WERI-Rb-1 (cell line): ENCODE measurements around the gene ADGRV1.
"Not testable (repeated sequence)": the region's sequence is repeated elsewhere in the genome, so short reads cannot be mapped to it uniquely, and the experiment has no call there.

Experiments
- DNase-seq: peaks from one replicate; pipeline ENCODE4 v3.0.0-alpha.2; 2020
- H3K27ac ChIP-seq: fragments of 250-450 bp; sonication (Bioruptor Pico); 2 replicates; pipeline ENCODE4 v1.5.1; 2020; ENCODE audit warnings: mild to moderate bottlenecking, moderate library complexity
- H3K27me3 ChIP-seq: fragments of 250-450 bp; sonication (Bioruptor Pico); 2 replicates; pipeline ENCODE4 v1.5.1; 2021; ENCODE audit warnings: mild to moderate bottlenecking, low read depth, moderate library complexity; ENCODE audit not compliant: insufficient read depth, severe bottlenecking
- H3K36me3 ChIP-seq: fragments of 250-450 bp; sonication (Bioruptor Pico); 2 replicates; pipeline ENCODE4 v1.5.1; 2020; ENCODE audit warnings: mild to moderate bottlenecking, moderate library complexity
- H3K4me3 ChIP-seq: 2 replicates; pipeline ENCODE4 v1.5.1; 2011; ENCODE audit warnings: low read depth, mild to moderate bottlenecking, control low read depth, low read length
- H3K9me3 ChIP-seq: fragments of 250-450 bp; sonication (Bioruptor Pico); 2 replicates; pipeline ENCODE4 v1.5.1; 2021; ENCODE audit warnings: mild to moderate bottlenecking, moderate library complexity; ENCODE audit not compliant: severe bottlenecking
- CTCF ChIP-seq: IDR thresholded peaks from 2 replicates; pipeline ENCODE4 v1.5.1; 2011; ENCODE audit warnings: low read depth, mild to moderate bottlenecking, control low read depth, inconsistent platforms, low read length

Gene ADGRV1

GRCh38 chr5:90675222-90675621, 116.6 kb downstream of the ADGRV1 start:
- Histone ChIP-seq H3K4me3 (no peak overlapping the region), H3K36me3 (peaks cover 28% of the 10 kb centered on the region), H3K27me3 (no peaks in the 10 kb centered on the region), H3K27ac (no peak overlapping the region), H3K9me3 (no peaks in the 10 kb centered on the region)
- no peak for TF ChIP-seq CTCF
- peak; percentile 44 for DNase-seq

GRCh38 chr5:90680921-90681563, 122.4 kb downstream of the ADGRV1 start:
- Histone ChIP-seq H3K36me3 (peaks cover 60% of the 10 kb centered on the region), H3K4me3 (no peak overlapping the region), H3K27ac (no peak overlapping the region), H3K9me3 (no peaks in the 10 kb centered on the region), H3K27me3 (no peaks in the 10 kb centered on the region)
- DNase-seq: no peak
- no peak for TF ChIP-seq CTCF

- no peak for DNase-seq
- Histone ChIP-seq H3K4me3 (no peak overlapping the region), H3K9me3 (no peaks in the 10 kb centered on the region), H3K27ac (no peak overlapping the region), H3K27me3 (no peaks in the 10 kb centered on the region), H3K36me3 (peaks cover 50% of the 10 kb centered on the region)
- TF ChIP-seq CTCF: no peak
Measured at GRCh38 chr5:90682278-90682677, 123.7 kb downstream of the ADGRV1 start.

- Histone ChIP-seq H3K36me3 (peaks cover 44% of the 10 kb centered on the region), H3K27ac (no peak overlapping the region), H3K9me3 (no peaks in the 10 kb centered on the region), H3K4me3 (no peak overlapping the region), H3K27me3 (no peaks in the 10 kb centered on the region)
- TF ChIP-seq CTCF: no peak
- no peak for DNase-seq
Measured at GRCh38 chr5:90685425-90686022, 126.9 kb downstream of the ADGRV1 start.

GRCh38 chr5:90686363-90686762, 127.8 kb downstream of the ADGRV1 start:
- H3K4me3 ChIP-seq, DNase-seq, H3K27ac ChIP-seq, H3K27me3 ChIP-seq, H3K9me3 ChIP-seq: not testable (repeated sequence)
- peaks cover 45% of the 10 kb centered on the region for H3K36me3 ChIP-seq

GRCh38 chr5:90687458-90687857, 128.9 kb downstream of the ADGRV1 start:
- not testable (repeated sequence) for H3K4me3 ChIP-seq, H3K9me3 ChIP-seq, H3K27ac ChIP-seq, H3K27me3 ChIP-seq, DNase-seq
- peaks cover 44% of the 10 kb centered on the region for H3K36me3 ChIP-seq

- Histone ChIP-seq H3K27ac (no peak overlapping the region), H3K27me3 (no peaks in the 10 kb centered on the region), H3K9me3 (no peaks in the 10 kb centered on the region), H3K4me3 (no peak overlapping the region), H3K36me3 (peaks cover 40% of the 10 kb centered on the region)
- peak; percentile 60 for TF ChIP-seq CTCF
- DNase-seq: peak; percentile 55
Measured at GRCh38 chr5:90689064-90689463, 130.5 kb downstream of the ADGRV1 start.
